GM21367 (cell line): ENCODE results near the gene SLC2A13.
"Not testable (repeated sequence)": the region's sequence is repeated elsewhere in the genome, so short reads cannot be mapped to it uniquely, and the experiment has no call there.

Experiments used
- ATAC-seq: cut with Tn5 transposase; IDR thresholded peaks from one replicate; pipeline ENCODE4 v1.9.1; 2021; ENCODE audit not compliant: unreplicated experiment

Gene SLC2A13

GRCh38 chr12:39935839-39936238 lies 170.0 kb downstream of the SLC2A13 start:
- no peak for ATAC-seq

GRCh38 chr12:39935275-39935674 lies 170.6 kb downstream of the SLC2A13 start:
- no peak for ATAC-seq

- ATAC-seq: no peak
These were observed 174.0 kb downstream of the SLC2A13 start for GRCh38 chr12:39931857-39932256.

GRCh38 chr12:39931231-39931630 lies 174.7 kb downstream of the SLC2A13 start:
- no peak for ATAC-seq

GRCh38 chr12:39930101-39930500 lies 175.8 kb downstream of the SLC2A13 start:
- ATAC-seq: no peak

GRCh38 chr12:39928181-39928899 lies 177.5 kb downstream of the SLC2A13 start:
- ATAC-seq: no peak

GRCh38 chr12:39923364-39923763 lies 182.5 kb downstream of the SLC2A13 start:
- no peak for ATAC-seq

GRCh38 chr12:39922598-39922997 lies 183.3 kb downstream of the SLC2A13 start:
- ATAC-seq: not testable (repeated sequence)

- ATAC-seq: no peak
These were observed 185.2 kb downstream of the SLC2A13 start for GRCh38 chr12:39920647-39921046.

- ATAC-seq: no peak
These were observed 185.7 kb downstream of the SLC2A13 start for GRCh38 chr12:39920222-39920621.

- no peak for ATAC-seq
These were observed 186.1 kb downstream of the SLC2A13 start for GRCh38 chr12:39919790-39920189.

GRCh38 chr12:39915249-39915648 lies 190.6 kb downstream of the SLC2A13 start:
- no peak for ATAC-seq

GRCh38 chr12:39912211-39912980 lies 193.5 kb downstream of the SLC2A13 start:
- no peak for ATAC-seq

GRCh38 chr12:39906237-39906636 lies 199.6 kb downstream of the SLC2A13 start:
- no peak for ATAC-seq

GRCh38 chr12:39905152-39905551 lies 200.7 kb downstream of the SLC2A13 start:
- ATAC-seq: no peak

GRCh38 chr12:39902821-39903220 lies 203.1 kb downstream of the SLC2A13 start:
- no peak for ATAC-seq

GRCh38 chr12:39897315-39897714 lies 208.6 kb downstream of the SLC2A13 start:
- ATAC-seq: no peak

- ATAC-seq: not testable (repeated sequence)
These were observed 212.5 kb downstream of the SLC2A13 start for GRCh38 chr12:39893388-39893787.

GRCh38 chr12:39892146-39892545 lies 213.7 kb downstream of the SLC2A13 start:
- ATAC-seq: no peak

- no peak for ATAC-seq
These were observed 218.0 kb downstream of the SLC2A13 start for GRCh38 chr12:39887856-39888255.

- ATAC-seq: no peak
These were observed 219.8 kb downstream of the SLC2A13 start for GRCh38 chr12:39886106-39886505.

- no peak for ATAC-seq
These were observed 221.2 kb downstream of the SLC2A13 start for GRCh38 chr12:39884616-39885125.
